Peyer's patch (tissue), 4 donors: ENCODE data around the gene POTEE. TPM values are rescaled to one million over a fixed set of nuclear protein-coding genes. Genes with fewer than 3 reads are reported as not detected.
"Not testable (repeated sequence)": the region's sequence is repeated elsewhere in the genome, so short reads cannot be mapped to it uniquely, and the experiment has no call there.

Experiments
- DNase-seq, 3 donors: peaks; one replicate each; pipeline ENCODE4 v3.0.0-alpha.2; 2017 to 2019
- H3K27ac ChIP-seq, 4 donors: fragments of 200-600 bp; sonication (generic); one replicate each; pipeline ENCODE4 v1.5.1; 2016 to 2019
- H3K27me3 ChIP-seq, 2 donors: fragments of 200-600 bp; sonication (generic); one replicate each; pipeline ENCODE4 v1.5.1; 2019
- H3K36me3 ChIP-seq, 3 donors: fragments of 200-600 bp; sonication (generic); one replicate each; pipeline ENCODE4 v1.5.1; 2016 to 2019
- H3K4me1 ChIP-seq, 4 donors: fragments of 200-600 bp; sonication (generic); one replicate each; pipeline ENCODE4 v1.5.1; 2016 to 2019
- H3K4me3 ChIP-seq, 4 donors: fragments of 200-600 bp; sonication (generic); 1 replicate in 3 of 4; 2 replicates in 1 of 4; pipeline ENCODE4 v1.5.1; 2016 to 2019; ENCODE audit warnings: mild to moderate bottlenecking in 1 of 4
- H3K9me3 ChIP-seq, 4 donors: fragments of 200-600 bp; sonication (generic); one replicate each; pipeline ENCODE4 v1.5.1; 2016 to 2019; ENCODE audit warnings: mild to moderate bottlenecking in 1 of 4
- POLR2A ChIP-seq, 2 donors: fragments of 450-650 bp; IDR thresholded peaks; one replicate each; pipeline ENCODE4 v1.5.1; 2017; ENCODE audit warnings: antibody characterized with exemption in 2 of 2, mild to moderate bottlenecking in 2 of 2, moderate library complexity in 2 of 2
- total RNA-seq, 4 donors: library from RNA; depleted of rRNA; stranded (reverse); fragments of >200 nt; gene quantifications; one replicate each; pipeline ENCODE4 v1.1.0, GENCODE V29; 2016
- TF ChIP-seq, protein P1 (sequence below), 6 experiments: fragments of 450-650 bp in 4 of 6; fragments of 200-600 bp in 2 of 6; sonication (generic) in 1 of 6; IDR thresholded peaks; one replicate each; pipeline ENCODE4 v1.5.1; 2017 to 2019; ENCODE audit warnings: antibody characterized with exemption in 6 of 6, mild to moderate bottlenecking in 3 of 6, moderate library complexity in 1 of 6

The POTEE gene
- total RNA-seq = not detected

DNA sequence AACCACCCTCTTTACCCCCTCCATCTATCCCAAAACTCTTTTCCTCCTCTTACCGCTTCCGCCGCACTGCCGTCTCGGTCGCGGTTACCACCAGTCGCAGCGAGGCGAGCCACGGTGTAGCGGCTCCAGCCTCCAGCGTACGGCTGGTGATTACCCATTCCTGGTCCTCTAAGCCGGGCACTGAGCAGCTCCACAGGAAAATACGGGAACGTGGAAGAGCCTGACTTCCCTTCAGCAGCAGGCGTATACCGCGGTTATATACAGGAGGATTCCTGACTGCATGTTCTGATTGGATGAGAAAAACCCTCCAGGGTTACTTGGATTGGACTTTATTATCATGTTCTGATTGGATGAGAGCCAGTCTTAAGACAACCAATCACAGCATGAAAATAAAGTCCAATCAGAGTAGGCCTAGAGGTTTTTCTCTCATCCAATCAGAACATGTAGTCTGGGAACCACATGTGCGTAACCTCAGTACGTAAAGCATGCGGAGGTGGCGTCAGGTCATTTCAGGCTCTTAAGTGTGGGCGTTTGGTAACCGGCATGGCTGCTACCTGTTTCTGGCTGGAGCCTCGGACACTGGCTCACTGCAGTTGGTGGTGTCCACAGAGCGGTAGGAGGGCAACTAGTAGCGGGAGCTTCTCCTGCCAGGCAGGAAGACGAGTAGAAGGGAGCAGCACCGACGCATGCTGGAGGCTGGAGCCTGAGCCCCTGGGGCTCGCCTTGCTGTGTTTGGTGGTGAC, at the start of gene POTEE:
POTEE (plus strand) TSS at position 507 of the 743 bp plus-strand sequence. CDS start 8,867 bp downstream, outside the sequence.
- H3K36me3 ChIP-seq, H3K27ac ChIP-seq, H3K9me3 ChIP-seq, H3K4me3 ChIP-seq, DNase-seq, H3K4me1 ChIP-seq, H3K27me3 ChIP-seq: not testable (repeated sequence)

DNA sequence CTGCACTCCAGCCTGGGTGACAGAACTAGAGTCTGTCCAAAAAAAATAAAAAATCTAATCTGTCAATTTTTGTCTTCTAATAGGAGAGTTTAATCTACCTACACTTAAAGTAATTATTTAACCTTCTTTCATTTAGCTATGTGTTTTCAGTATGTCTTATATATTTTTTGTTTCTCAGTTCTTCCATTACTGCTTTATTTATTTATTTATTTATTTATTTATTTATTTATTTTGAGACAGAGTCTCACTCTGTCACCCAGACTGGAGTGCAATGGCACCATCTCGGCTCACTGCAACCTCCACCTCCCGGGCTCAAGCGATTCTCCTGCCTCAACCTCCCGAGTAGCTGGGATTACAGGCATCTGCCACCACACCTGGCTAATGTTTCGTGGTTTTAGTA, 43.8 kb upstream of the POTEE start:
- H3K36me3 ChIP-seq, H3K4me3 ChIP-seq, H3K9me3 ChIP-seq, H3K27me3 ChIP-seq, DNase-seq, H3K4me1 ChIP-seq, H3K27ac ChIP-seq: not testable (repeated sequence)

DNA sequence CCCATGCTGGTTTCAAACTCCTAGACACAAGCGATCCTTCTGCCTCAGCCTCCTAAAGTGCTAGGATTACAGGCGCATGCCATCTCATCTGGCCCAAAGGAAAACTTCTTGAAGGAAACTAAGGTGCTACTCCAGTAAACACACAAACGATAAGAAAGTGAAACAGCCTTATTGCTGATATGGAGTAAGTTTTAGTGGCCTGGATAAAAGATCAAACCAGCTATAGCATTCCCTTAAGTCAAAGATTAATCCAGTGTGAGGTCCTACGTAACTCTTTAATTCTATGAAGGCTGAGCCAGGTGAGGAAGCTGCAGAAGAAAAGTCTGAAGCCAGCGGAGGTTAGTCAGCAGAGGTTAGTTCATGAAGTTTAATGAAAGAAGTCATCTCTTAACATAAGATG, 40.8 kb upstream of the POTEE start:
- H3K27ac ChIP-seq = no peak overlapping the region
- no peaks in the 10 kb centered on the region for H3K27me3 ChIP-seq
- DNase-seq = no peak

DNA sequence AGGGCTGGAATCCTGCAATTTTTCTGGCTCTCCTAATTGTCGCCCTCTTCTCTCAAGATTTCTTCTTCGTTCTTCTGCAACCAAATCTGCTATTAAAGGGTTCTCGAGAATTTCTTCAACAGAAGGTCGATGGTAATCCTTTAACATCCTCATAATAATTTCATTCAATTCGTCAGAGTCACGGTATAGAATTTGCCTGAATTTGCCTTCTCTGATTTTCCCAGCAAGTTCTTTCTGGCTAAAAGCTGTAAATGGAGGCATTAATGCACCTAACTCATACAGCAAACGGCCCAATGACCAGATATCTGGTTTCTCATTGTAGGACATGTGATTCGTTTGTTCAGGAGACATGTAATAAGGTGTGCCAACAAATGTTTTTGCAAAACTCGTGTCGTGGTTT, 31.3 kb upstream of the POTEE start:
- not testable (repeated sequence) for H3K27ac ChIP-seq, H3K4me3 ChIP-seq, H3K27me3 ChIP-seq, H3K36me3 ChIP-seq, H3K4me1 ChIP-seq, H3K9me3 ChIP-seq, DNase-seq

More for the DNA sequence above, 40.8 kb upstream of the POTEE start:
- TF ChIP-seq POLR2A (IDR thresholded peaks at IDR 0.05) = no peak
- TF ChIP-seq, protein P1, sequence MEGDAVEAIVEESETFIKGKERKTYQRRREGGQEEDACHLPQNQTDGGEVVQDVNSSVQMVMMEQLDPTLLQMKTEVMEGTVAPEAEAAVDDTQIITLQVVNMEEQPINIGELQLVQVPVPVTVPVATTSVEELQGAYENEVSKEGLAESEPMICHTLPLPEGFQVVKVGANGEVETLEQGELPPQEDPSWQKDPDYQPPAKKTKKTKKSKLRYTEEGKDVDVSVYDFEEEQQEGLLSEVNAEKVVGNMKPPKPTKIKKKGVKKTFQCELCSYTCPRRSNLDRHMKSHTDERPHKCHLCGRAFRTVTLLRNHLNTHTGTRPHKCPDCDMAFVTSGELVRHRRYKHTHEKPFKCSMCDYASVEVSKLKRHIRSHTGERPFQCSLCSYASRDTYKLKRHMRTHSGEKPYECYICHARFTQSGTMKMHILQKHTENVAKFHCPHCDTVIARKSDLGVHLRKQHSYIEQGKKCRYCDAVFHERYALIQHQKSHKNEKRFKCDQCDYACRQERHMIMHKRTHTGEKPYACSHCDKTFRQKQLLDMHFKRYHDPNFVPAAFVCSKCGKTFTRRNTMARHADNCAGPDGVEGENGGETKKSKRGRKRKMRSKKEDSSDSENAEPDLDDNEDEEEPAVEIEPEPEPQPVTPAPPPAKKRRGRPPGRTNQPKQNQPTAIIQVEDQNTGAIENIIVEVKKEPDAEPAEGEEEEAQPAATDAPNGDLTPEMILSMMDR (IDR thresholded peaks at IDR 0.05) = no peak
- no peak overlapping the region for H3K4me3 ChIP-seq
- no peaks in the 10 kb centered on the region for H3K4me1 ChIP-seq
- no peaks in the 10 kb centered on the region for H3K9me3 ChIP-seq
- no peaks in the 10 kb centered on the region for H3K36me3 ChIP-seq

DNA sequence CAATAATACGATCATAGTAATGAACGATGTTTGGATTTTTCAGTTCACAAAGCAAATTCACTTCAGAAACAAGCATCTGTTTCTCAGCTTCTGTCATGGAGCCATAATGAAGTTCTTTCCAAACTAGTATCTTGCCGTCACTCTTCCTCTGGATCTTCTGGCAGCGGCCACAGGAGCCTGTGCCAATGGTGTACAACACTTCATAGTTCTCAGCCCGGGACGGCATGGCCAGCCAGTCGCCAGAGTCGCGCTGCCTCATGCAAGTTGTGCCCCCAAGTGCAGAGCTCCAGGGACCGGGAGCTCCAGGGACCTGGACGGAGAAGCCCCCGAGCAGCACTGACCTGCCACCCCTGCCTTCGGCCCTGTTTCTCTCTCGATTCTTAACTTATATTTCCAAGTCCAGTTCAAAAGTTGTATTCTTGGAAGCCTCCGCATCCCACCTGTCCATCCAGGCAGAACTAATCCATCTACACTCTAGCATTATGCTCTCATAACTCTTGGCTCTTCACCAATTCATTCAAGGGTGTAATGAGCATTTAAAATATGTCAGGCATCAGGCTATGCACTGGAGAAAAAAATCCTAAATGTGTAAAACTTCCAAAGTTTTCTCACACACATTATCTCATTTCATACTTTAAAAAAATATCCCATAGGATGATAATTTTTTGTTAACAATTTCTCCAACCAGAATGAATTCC, 30.5 kb upstream of the POTEE start:
- not testable (repeated sequence) for H3K4me1 ChIP-seq, H3K27me3 ChIP-seq, H3K9me3 ChIP-seq, H3K27ac ChIP-seq, H3K4me3 ChIP-seq, H3K36me3 ChIP-seq, DNase-seq

DNA sequence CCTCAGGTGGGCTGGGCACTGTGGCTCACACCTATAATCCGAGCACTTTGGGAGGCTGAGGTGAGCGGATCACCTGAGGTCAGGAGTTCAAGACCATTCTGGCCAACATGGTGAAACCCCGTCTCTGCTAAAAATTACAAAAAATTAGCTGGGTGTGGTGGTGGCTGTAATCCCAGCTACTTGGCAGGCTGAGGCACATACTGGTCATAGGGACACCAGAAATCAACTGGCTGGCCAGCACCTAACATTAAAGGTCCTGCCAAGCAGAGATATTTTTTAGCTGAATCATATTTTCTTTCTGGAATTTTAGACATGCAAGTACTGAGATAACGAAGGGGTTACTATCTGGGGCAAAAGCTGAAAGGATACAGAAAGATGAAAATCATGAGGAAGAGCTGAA, 27.9 kb upstream of the POTEE start:
- not testable (repeated sequence) for H3K27me3 ChIP-seq, H3K4me1 ChIP-seq, H3K4me3 ChIP-seq, H3K36me3 ChIP-seq, H3K9me3 ChIP-seq, DNase-seq, H3K27ac ChIP-seq

DNA sequence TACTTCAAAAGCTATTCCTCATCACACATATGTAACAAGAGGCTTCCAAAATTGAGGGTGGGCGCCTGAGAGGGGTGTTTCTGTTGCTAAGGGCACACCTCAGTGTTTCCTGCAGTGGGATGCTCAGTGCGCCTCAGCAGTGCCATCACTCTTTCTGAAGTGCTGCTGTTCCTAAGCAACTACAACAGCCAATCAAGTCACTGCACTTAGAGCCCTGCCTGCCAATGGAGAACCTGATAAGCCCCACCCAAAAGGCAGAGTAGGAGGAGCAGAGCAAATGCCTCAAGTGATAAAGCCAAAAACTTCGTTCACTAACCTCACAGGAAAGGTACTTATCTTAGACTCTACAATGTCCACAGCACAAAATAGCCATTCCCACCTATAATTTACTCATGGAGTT, 15.9 kb upstream of the POTEE start:
- not testable (repeated sequence) for H3K27me3 ChIP-seq, H3K9me3 ChIP-seq, H3K4me1 ChIP-seq, DNase-seq, H3K36me3 ChIP-seq, H3K4me3 ChIP-seq, H3K27ac ChIP-seq

DNA sequence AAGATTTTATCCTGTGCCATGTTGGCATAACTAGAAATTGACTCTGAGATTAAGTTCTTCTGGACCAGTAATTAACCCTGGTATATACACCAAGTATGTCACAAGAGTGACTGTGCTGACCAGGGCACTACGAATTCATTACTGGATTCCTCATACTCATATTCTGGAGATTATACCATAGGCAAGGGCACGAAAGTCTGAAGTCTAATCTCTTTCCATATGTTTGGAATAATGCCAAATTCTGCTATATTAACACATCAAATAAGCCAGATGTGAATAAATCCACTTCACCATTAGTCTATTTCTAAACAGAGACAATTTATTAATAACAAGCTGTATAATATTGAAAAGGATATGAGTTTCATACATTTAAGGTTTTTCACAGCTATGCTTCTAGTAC, 13.2 kb upstream of the POTEE start:
- not testable (repeated sequence) for H3K4me1 ChIP-seq, DNase-seq, H3K4me3 ChIP-seq, H3K9me3 ChIP-seq, H3K27me3 ChIP-seq, H3K27ac ChIP-seq, H3K36me3 ChIP-seq

DNA sequence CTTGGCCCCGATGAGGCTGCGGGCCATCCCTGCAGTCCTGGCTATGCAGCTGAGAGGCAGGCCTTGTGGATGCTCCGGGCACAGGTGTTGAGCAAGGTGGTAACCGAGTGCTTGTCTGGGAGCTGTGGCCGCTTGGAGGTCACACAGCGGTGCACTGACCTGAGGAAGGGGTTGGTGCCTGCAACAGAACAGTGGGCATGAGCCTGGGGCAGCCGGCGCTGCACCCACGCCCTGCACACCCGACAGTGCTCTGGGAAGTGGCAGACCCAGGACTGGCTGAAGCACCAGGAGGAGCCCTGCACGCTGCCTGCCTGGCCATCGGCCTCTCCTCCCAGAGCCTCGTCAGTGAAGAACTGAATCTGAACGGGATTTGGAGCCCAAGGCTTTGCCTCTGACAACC, 8.2 kb upstream of the POTEE start:
- Histone ChIP-seq H3K36me3 (no peaks in the 10 kb centered on the region), H3K27me3 (no peaks in the 10 kb centered on the region), H3K9me3 (no peaks in the 10 kb centered on the region), H3K27ac (no peak overlapping the region), H3K4me3 (no peak overlapping the region), H3K4me1 (no peaks in the 10 kb centered on the region)
- no peak for TF ChIP-seq POLR2A (IDR thresholded peaks at IDR 0.05)
- TF ChIP-seq, protein P1 (IDR thresholded peaks at IDR 0.05) = no peak
- DNase-seq = no peak

DNA sequence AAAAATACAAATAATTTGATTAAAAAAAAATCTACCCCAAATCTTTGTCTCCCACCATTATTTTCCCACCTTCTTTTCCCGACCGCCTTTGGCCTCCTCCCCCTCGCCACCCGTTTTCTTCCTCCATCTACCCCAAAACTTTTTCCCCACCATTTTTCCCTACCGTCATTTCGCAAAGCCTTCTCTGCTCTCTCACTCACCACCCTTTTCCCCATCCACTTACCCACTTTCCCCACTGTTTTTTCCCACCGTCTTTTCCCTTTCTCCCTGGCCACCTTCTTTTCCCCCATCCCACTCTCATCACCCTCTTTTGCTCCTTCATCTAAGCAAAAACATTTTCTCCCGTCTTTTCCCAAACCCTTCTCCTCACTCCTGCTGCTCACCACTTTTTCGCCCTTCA, 1.5 kb upstream of the POTEE start:
- H3K36me3 ChIP-seq, H3K27ac ChIP-seq, H3K4me1 ChIP-seq, H3K4me3 ChIP-seq, DNase-seq, H3K9me3 ChIP-seq, H3K27me3 ChIP-seq: not testable (repeated sequence)

DNA sequence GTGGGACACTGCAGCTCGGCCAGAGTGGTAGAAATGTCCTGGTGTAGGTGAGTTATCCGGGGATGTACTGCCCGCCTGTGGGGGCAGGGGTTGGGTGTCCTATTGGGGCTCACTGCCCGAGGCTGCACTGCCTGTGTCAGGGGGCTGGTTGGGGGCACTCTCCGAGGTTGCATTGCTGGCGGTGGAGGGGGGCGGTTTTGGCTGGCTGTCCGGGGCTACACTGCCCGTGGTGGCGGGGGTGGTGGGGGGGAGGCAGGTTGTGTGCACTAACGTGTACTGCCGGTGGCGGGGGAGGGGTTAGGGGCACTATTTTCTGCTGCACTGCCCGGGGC, 403 bp downstream of the POTEE start:
- H3K4me1 ChIP-seq, H3K27me3 ChIP-seq, H3K4me3 ChIP-seq, DNase-seq, H3K36me3 ChIP-seq, H3K27ac ChIP-seq, H3K9me3 ChIP-seq: not testable (repeated sequence)

DNA sequence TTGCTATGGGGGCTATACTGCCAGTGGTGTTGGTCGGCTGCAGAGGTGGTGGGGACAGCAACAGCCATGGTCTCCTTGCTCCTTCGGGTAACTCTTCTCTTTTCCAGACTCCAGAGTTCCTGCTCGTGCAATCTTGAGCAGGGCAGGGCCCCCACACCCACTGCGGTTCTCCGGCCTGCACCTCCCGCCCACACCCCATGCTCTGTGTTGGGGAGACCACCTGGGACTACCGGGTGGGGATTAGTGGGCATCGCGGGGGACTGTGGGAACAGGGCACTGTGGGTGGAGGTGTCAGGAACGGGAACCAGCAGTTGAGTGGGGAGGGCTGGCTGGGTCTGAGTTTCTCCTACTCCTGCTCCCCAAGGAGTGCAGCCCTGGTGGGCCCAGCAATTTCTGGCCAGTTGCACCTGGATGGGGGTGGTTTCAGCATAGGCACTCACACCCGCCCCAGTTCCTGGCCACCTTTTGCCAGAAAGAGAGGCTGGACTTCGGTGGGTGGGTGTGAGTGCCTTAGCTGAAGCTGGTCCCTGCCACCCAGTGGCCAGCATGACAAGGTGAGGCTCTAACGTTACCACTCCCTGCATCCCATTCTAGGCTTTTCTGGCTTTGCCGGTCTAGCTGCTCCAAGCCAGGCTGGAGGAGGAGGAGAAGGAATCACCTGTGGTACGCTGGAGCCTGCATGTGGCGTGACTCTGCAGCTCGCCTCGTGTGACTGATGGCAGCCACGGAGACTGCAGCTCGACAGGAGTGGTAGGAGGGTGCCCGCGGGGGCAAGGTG, 1.3 kb downstream of the POTEE start:
- DNase-seq, H3K4me1 ChIP-seq, H3K27ac ChIP-seq, H3K9me3 ChIP-seq, H3K4me3 ChIP-seq, H3K27me3 ChIP-seq, H3K36me3 ChIP-seq: not testable (repeated sequence)
